Calu3 (cell line): ENCODE results near the gene SPATS2L. TPM values are rescaled to one million over a fixed set of nuclear protein-coding genes. Genes with fewer than 3 reads are reported as not detected.
A peak's percentile ranks its signal among the peaks of the same experiment; 100 is the strongest.

Experiments
- BruUV-seq: library from RNA; stranded (reverse); fragments of 400-500 nt; replicated peaks from 2 replicates; lab custom pipeline; 2021; lab: Mats Ljungman, UMichigan
- CTCF ChIA-PET: fragments of 300-600 bp; sonication (Branson Sonifier 250); formaldehyde crosslinking; loops from one replicate; lab custom pipeline; 2022; ENCODE audit warnings: antibody characterized with exemption; lab: Charles Lee
- DNase-seq: peaks from one replicate; pipeline ENCODE4 v3.0.0; 2022
- H3K27ac Mint-ChIP-seq: one replicate; pipeline ENCODE4 v1.8.0; 2022; ENCODE audit warnings: mixed read lengths; ENCODE audit not compliant: unreplicated experiment
- H3K27me3 Mint-ChIP-seq: one replicate; pipeline ENCODE4 v1.8.0; 2022; ENCODE audit warnings: mixed read lengths; ENCODE audit not compliant: unreplicated experiment
- H3K36me3 Mint-ChIP-seq: one replicate; pipeline ENCODE4 v1.8.0; 2022; ENCODE audit warnings: mild to moderate bottlenecking, moderate library complexity, mixed read lengths; ENCODE audit not compliant: insufficient read depth, unreplicated experiment
- H3K4me1 Mint-ChIP-seq: one replicate; pipeline ENCODE4 v1.8.0; 2022; ENCODE audit warnings: mild to moderate bottlenecking, low read depth, mixed read lengths; ENCODE audit not compliant: unreplicated experiment
- H3K4me3 Mint-ChIP-seq: one replicate; pipeline ENCODE4 v1.8.0; 2022; ENCODE audit warnings: mild to moderate bottlenecking, low read depth, moderate library complexity, mixed read lengths; ENCODE audit not compliant: unreplicated experiment
- H3K9me3 Mint-ChIP-seq: one replicate; pipeline ENCODE4 v1.8.0; 2022; ENCODE audit warnings: low read depth, mixed read lengths; ENCODE audit not compliant: unreplicated experiment
- CTCF ChIP-seq: fragments of 200-600 bp; IDR thresholded peaks from one replicate; pipeline ENCODE4 v1.8.0; 2022; ENCODE audit warnings: antibody characterized with exemption; ENCODE audit not compliant: unreplicated experiment
- intact Hi-C: fragments of 100-400 bp; cut with micrococcal nuclease; formaldehyde crosslinking; loops from one replicate; pipeline ENCODE4 v1.10.0; 2022; ENCODE audit not compliant: unreplicated experiment
- total RNA-seq: library from RNA; stranded (reverse); gene quantifications from 2 replicates; pipeline ENCODE4 v1.2.3, GENCODE V29; 2022

The SPATS2L gene
- total RNA-seq, 1 experiment from 2014 or later: 378 TPM

- CTCF ChIA-PET: interaction anchor here (0.5 kb wide), 1 partner anchor 171 kb away, joined by 5 read pairs; no protein-coding TSS in a partner anchor
- H3K9me3 Mint-ChIP-seq: no peaks in the 10 kb centered on the region
- no peak for TF ChIP-seq CTCF
- no peak for DNase-seq
- H3K4me1 Mint-ChIP-seq: peaks cover 9% of the 10 kb centered on the region
- intact Hi-C loops: no loop called here
- no peak overlapping the region for H3K27ac Mint-ChIP-seq
- H3K27me3 Mint-ChIP-seq: no peaks in the 10 kb centered on the region
- H3K36me3 Mint-ChIP-seq: peaks cover 12% of the 10 kb centered on the region
- H3K4me3 Mint-ChIP-seq: no peak overlapping the region
- BruUV-seq: no TSS peak
Observed at GRCh38 chr2:200488169-200488568, 181.7 kb downstream of the SPATS2L start.

- Mint-ChIP-seq H3K4me1 (no peaks in the 10 kb centered on the region), H3K4me3 (no peak overlapping the region), H3K27me3 (no peaks in the 10 kb centered on the region), H3K9me3 (no peaks in the 10 kb centered on the region), H3K36me3 (peaks cover 3% of the 10 kb centered on the region), H3K27ac (no peak overlapping the region)
- no peak for TF ChIP-seq CTCF
- no peak for DNase-seq
- BruUV-seq: TSS peak; percentile 18
- CTCF ChIA-PET: interaction anchor here (0.6 kb wide), 1 partner anchor 35 kb away, joined by 4 read pairs; no protein-coding TSS in a partner anchor
- intact Hi-C loops: no loop called here
Observed at GRCh38 chr2:200490001-200490400, 183.5 kb downstream of the SPATS2L start.

GRCh38 chr2:200492656-200493055 is 186.2 kb downstream of the SPATS2L start:
- no peaks in the 10 kb centered on the region for H3K36me3 Mint-ChIP-seq

GRCh38 chr2:200494048-200494447 is 187.6 kb downstream of the SPATS2L start:
- TF ChIP-seq CTCF: no peak
- H3K27ac Mint-ChIP-seq: no peak overlapping the region
- no peaks in the 10 kb centered on the region for H3K27me3 Mint-ChIP-seq
- H3K4me3 Mint-ChIP-seq: no peak overlapping the region
- H3K36me3 Mint-ChIP-seq: peaks cover under 1% of the 10 kb centered on the region
- no peaks in the 10 kb centered on the region for H3K9me3 Mint-ChIP-seq
- no peaks in the 10 kb centered on the region for H3K4me1 Mint-ChIP-seq
- BruUV-seq: no TSS peak
- no peak for DNase-seq
- CTCF ChIA-PET: no interaction called here
- intact Hi-C loops: no loop called here

More at GRCh38 chr2:200492656-200493055, 186.2 kb downstream of the SPATS2L start:
- H3K27me3 Mint-ChIP-seq: no peaks in the 10 kb centered on the region
- intact Hi-C loops: no loop called here
- no peak overlapping the region for H3K4me3 Mint-ChIP-seq
- CTCF ChIA-PET: interaction anchor here (0.9 kb wide), 1 partner anchor 9 kb away, joined by 3 read pairs; no protein-coding TSS in a partner anchor
- H3K27ac Mint-ChIP-seq: no peak overlapping the region
- DNase-seq: no peak
- H3K4me1 Mint-ChIP-seq: no peaks in the 10 kb centered on the region
- no peak for TF ChIP-seq CTCF
- no TSS peak for BruUV-seq
- no peaks in the 10 kb centered on the region for H3K9me3 Mint-ChIP-seq
